Liver (tissue), 9 donors: ENCODE measurements around the gene TMEM179. TPM values are rescaled to one million over a fixed set of nuclear protein-coding genes. Genes with fewer than 3 reads are reported as not detected.

Experiments used
- DNase-seq: peaks from one replicate; pipeline ENCODE4 v3.0.0-alpha.2; 2017; ENCODE audit warnings: low spot score
- H3K27ac ChIP-seq, 2 donors: one replicate each; pipeline ENCODE4 v1.7.0; 2013; ENCODE audit warnings: inconsistent platforms in 2 of 2, low read length in 2 of 2, control low read depth in 1 of 2, low read depth in 1 of 2, mild to moderate bottlenecking in 1 of 2
- H3K27me3 ChIP-seq, 4 donors: one replicate each; pipeline versions ENCODE4 v1.6.1 to v1.7.0; 2013; ENCODE audit warnings: low read length in 3 of 4, inconsistent platforms in 1 of 4, mild to moderate bottlenecking in 1 of 4, moderate library complexity in 1 of 4; ENCODE audit not compliant: control insufficient read depth in 4 of 4, insufficient read depth in 4 of 4
- H3K36me3 ChIP-seq, 4 donors: one replicate each; pipeline versions ENCODE4 v1.6.1 to v1.7.0; 2013; ENCODE audit warnings: low read length in 3 of 4, mild to moderate bottlenecking in 3 of 4, low read depth in 1 of 4, moderate library complexity in 1 of 4; ENCODE audit not compliant: control insufficient read depth in 4 of 4, insufficient read depth in 3 of 4
- H3K4me1 ChIP-seq, 4 donors: one replicate each; pipeline versions ENCODE4 v1.6.1 to v1.7.0; 2013; ENCODE audit warnings: low read length in 3 of 4, mild to moderate bottlenecking in 3 of 4, moderate library complexity in 1 of 4; ENCODE audit not compliant: control insufficient read depth in 4 of 4, insufficient read depth in 4 of 4
- H3K4me3 ChIP-seq, 3 donors: one replicate each; pipeline versions ENCODE4 v1.6.1 to v1.7.0; 2013; ENCODE audit warnings: low read length in 3 of 3, control low read depth in 1 of 3, low read depth in 1 of 3, mild to moderate bottlenecking in 1 of 3
- H3K9ac ChIP-seq, 2 donors: one replicate each; pipeline ENCODE4 v1.7.0; 2013; ENCODE audit warnings: low read length in 2 of 2, mild to moderate bottlenecking in 2 of 2, moderate library complexity in 2 of 2, control low read depth in 1 of 2, low read depth in 1 of 2
- H3K9me3 ChIP-seq, 4 donors: one replicate each; pipeline versions ENCODE4 v1.6.1 to v1.7.0; 2013; ENCODE audit warnings: low read length in 3 of 4; ENCODE audit not compliant: control insufficient read depth in 4 of 4
- ATF3 ChIP-seq: IDR thresholded peaks from 2 replicates; pipeline ENCODE4 v1.6.1; 2016; ENCODE audit warnings: antibody characterized with exemption
- CTCF ChIP-seq: fragments of 150-350 bp; IDR thresholded peaks from 2 replicates; pipeline ENCODE4 v1.5.1; 2017; ENCODE audit warnings: improper control_type of control experiment, low read depth, low read length; ENCODE audit not compliant: missing input control
- FOXA1 ChIP-seq: IDR thresholded peaks from 2 replicates; pipeline ENCODE4 v1.6.1; 2016; ENCODE audit warnings: antibody characterized with exemption
- FOXA2 ChIP-seq: IDR thresholded peaks from 2 replicates; pipeline ENCODE4 v1.6.1; 2016; ENCODE audit warnings: antibody characterized with exemption
- GABPA ChIP-seq, 2 donors: IDR thresholded peaks in 1 of 2; conservative IDR thresholded peaks in 1 of 2; 2 replicates each; pipeline ENCODE4 v1.6.1; 2016; ENCODE audit warnings: antibody characterized with exemption in 2 of 2, mild to moderate bottlenecking in 1 of 2, moderate library complexity in 1 of 2
- HNF4A ChIP-seq, 2 donors: conservative IDR thresholded peaks; 2 replicates each; pipeline ENCODE4 v1.6.1; 2016; ENCODE audit warnings: antibody characterized with exemption in 2 of 2, mild to moderate bottlenecking in 2 of 2
- MAX ChIP-seq: IDR thresholded peaks from 2 replicates; pipeline ENCODE4 v1.6.1; 2016; ENCODE audit warnings: antibody characterized with exemption
- NR2F2 ChIP-seq: IDR thresholded peaks from 2 replicates; pipeline ENCODE4 v1.6.1; 2016; ENCODE audit warnings: antibody characterized with exemption
- RAD21 ChIP-seq, 2 donors: IDR thresholded peaks; 2 replicates each; pipeline ENCODE4 v1.6.1; 2016; ENCODE audit warnings: antibody characterized with exemption in 2 of 2, mild to moderate bottlenecking in 2 of 2
- REST ChIP-seq: IDR thresholded peaks from 2 replicates; pipeline ENCODE4 v1.6.1; 2016; ENCODE audit warnings: antibody characterized with exemption, mild to moderate bottlenecking
- RXRA ChIP-seq, 2 donors: IDR thresholded peaks; 2 replicates each; pipeline ENCODE4 v1.6.1; 2017 to 2018; ENCODE audit warnings: antibody characterized with exemption in 2 of 2, mild to moderate bottlenecking in 1 of 2
- SP1 ChIP-seq: IDR thresholded peaks from 2 replicates; pipeline ENCODE4 v1.6.1; 2018; ENCODE audit warnings: antibody characterized with exemption, mild to moderate bottlenecking
- ZBTB33 ChIP-seq: IDR thresholded peaks from 2 replicates; pipeline ENCODE4 v1.6.1; 2016; ENCODE audit warnings: antibody characterized with exemption
- WGBS: extraction: QIAGEN DNeasy Blood & Tissue Kit; methylation state at CpG from one replicate; pipeline ENCODE4 v1.1.7; 2013; 5-methylcytosine and 5-hydroxymethylcytosine counted together
- polyA plus RNA-seq, 2 donors: library from polyadenylated mRNA; stranded (reverse) in 1 of 2; unstranded in 1 of 2; fragments of 200-250 nt in 1 of 2; fragments of >200 nt in 1 of 2; fragmentation: Nextera tagmentation in 1 of 2; extraction: Ambion mirVana in 1 of 2; gene quantifications; one replicate each; pipeline versions ENCODE4 v1.2.1 to v1.2.3, GENCODE V29; 2013 to 2015
- total RNA-seq, 2 donors: library from RNA; depleted of rRNA; stranded (reverse); fragments of >200 nt; gene quantifications; one replicate each; pipeline ENCODE4 v1.2.3, GENCODE V29; 2014
- donor health status: healthy.
- donor health status: healthy.
- donor health status: healthy.
- donor health status: healthy.
- donor health status: healthy.

Gene TMEM179
- total and polyA plus RNA-seq, 4 donors = 0.12 to 0.37 TPM; not detected in 2

- Histone ChIP-seq H3K36me3 (no peaks in the 10 kb centered on the region), H3K4me1 (no peaks in the 10 kb centered on the region), H3K27ac (no peak overlapping the region), H3K9ac (no peak overlapping the region), H3K4me3 (no peak overlapping the region), H3K27me3 (peaks cover 0 to 11% (median 5%) of the 10 kb centered on the region in 4 donors), H3K9me3 (no peaks in the 10 kb centered on the region)
- TF ChIP-seq RAD21 (IDR thresholded peaks at IDR 0.05) = no peak
- no peak for TF ChIP-seq MAX
- WGBS = 60% methylated on average over 24 of the region's 24 CpGs
- no peak for DNase-seq
These were observed 53.5 kb downstream of the TMEM179 start for GRCh38 chr14:104550861-104551728.

- H3K9ac ChIP-seq = no peak overlapping the region
- TF ChIP-seq SP1 (no peak), ZBTB33 (no peak)
- H3K27me3 ChIP-seq = peaks cover 0 to 11% (median 5%) of the 10 kb centered on the region in 4 donors
- WGBS = 75% methylated on average over 13 of the region's 13 CpGs
- no peak for DNase-seq
- H3K36me3 ChIP-seq = no peaks in the 10 kb centered on the region
- H3K4me1 ChIP-seq = no peaks in the 10 kb centered on the region
- H3K27ac ChIP-seq = no peak overlapping the region
- H3K4me3 ChIP-seq = no peak overlapping the region
- H3K9me3 ChIP-seq = no peaks in the 10 kb centered on the region
These were observed 54.2 kb downstream of the TMEM179 start for GRCh38 chr14:104550340-104550860.

GRCh38 chr14:104549536-104550339 lies 54.8 kb downstream of the TMEM179 start:
- Histone ChIP-seq H3K36me3 (no peaks in the 10 kb centered on the region), H3K27me3 (peaks cover 1 to 12% (median 5%) of the 10 kb centered on the region in 4 donors), H3K9ac (no peak overlapping the region), H3K9me3 (no peaks in the 10 kb centered on the region), H3K4me1 (no peaks in the 10 kb centered on the region), H3K4me3 (no peak overlapping the region), H3K27ac (no peak overlapping the region)
- 78% methylated on average over 8 of the region's 8 CpGs for WGBS
- no peak for DNase-seq
- TF ChIP-seq FOXA2 (no peak), SP1 (no peak), REST (no peak), ZBTB33 (no peak), ATF3 (no peak), RAD21 (IDR thresholded peaks at IDR 0.05) (no peak), GABPA (IDR thresholded peaks at IDR 0.05 in 1 of 2, conservative IDR thresholded peaks at IDR 0.05 in 1 of 2) (no peak), FOXA1 (no peak), RXRA (IDR thresholded peaks at IDR 0.05) (no peak), MAX (no peak), NR2F2 (no peak), CTCF (no peak), HNF4A (conservative IDR thresholded peaks at IDR 0.05) (no peak)
